GM19372 (cell line): ENCODE measurements around the gene PLA2G2D.

ENCODE experiments used
- ATAC-seq: cut with Tn5 transposase; IDR thresholded peaks from one replicate; pipeline ENCODE4 v1.9.1; 2021; ENCODE audit warnings: mild to moderate bottlenecking, low read depth, moderate library complexity; ENCODE audit not compliant: unreplicated experiment

PLA2G2D gene, protein sequence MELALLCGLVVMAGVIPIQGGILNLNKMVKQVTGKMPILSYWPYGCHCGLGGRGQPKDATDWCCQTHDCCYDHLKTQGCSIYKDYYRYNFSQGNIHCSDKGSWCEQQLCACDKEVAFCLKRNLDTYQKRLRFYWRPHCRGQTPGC

DNA sequence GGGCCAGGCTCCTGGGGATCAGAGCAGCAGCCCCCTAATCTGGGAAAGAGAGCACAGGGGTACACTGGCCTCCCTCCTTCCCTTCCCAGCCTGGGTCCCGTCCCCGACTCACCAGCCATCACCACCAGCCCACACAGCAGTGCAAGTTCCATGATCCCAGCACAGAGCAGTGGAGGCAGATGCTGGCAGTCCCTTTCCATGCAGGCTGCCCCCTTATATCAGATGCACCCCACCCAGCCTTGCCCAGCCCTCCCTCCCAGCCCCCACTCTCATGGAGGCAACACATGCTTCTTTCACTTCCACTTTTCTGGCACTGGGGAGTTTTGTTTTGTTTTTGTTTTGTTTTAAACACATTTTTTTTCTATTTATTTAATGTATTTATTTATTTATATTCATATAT lies at the start of gene PLA2G2D:
TSS of gene PLA2G2D (minus strand) at position 190 of the 400 bp plus-strand sequence. CDS start at position 152, 38 bp downstream.
- ATAC-seq: no peak

DNA sequence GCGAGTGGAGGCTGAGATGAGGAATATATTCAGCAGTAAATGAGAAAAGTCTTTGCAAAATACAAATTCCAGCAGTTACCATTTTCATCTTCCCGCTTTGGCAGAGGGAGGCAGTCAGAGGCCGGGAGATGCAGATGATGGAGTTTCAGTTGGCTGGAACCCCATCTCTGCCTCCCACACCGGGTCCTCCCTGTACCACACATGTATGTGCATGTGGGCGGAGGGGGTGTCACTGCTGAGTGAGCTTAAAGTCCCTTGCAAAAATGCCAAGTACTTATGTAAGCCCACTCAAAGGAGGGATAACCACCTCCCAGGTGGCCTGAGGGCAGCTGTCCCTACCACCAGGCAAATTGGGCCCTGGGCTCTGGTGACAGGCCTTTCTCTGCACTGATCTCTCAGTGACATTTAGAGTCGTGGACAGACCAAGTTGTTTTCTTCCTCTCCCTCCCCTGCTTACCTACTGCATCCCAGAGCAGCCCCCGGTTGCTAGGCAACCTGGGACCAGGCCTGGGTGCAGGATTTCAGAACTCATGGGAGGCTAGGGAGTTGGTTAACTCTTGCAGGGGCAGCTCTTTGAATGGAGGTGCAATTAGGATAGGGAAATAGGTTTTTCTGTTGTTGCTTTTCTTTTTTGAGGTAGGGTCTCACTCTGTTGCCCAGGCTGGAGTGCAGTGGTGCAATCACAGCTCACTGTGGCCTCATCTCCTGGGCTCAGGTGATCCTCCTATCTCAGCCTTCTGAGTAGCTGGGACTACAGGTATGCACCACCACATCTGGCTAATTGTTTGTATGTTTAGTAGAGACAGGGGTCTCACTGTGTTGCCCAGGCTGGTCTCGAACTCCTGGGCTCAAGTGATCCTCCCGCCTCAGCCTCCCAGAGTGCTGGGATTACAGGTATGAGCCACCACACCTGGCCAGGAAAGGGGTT lies 49.5 kb upstream of the PLA2G2D start:
- ATAC-seq: no peak

DNA sequence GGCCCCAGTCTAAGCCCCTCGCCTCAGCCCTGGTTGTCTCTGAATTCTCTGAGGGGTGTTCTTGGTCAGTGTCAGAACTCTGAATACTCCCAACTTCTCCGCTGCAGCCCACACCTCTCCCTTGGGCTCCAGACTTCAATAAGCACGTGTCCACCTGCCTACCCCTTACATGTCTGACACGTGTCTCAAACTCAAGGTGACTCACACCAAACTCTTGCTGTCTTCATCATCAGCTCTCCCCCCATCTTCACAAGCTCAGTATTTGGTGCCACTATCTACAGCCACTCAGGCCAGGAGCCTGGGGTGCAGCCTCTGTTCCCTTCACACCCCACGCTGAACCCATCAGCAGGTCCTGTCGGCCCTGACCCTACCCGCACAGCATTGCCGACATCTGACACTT lies 47.8 kb upstream of the PLA2G2D start:
- no peak for ATAC-seq

DNA sequence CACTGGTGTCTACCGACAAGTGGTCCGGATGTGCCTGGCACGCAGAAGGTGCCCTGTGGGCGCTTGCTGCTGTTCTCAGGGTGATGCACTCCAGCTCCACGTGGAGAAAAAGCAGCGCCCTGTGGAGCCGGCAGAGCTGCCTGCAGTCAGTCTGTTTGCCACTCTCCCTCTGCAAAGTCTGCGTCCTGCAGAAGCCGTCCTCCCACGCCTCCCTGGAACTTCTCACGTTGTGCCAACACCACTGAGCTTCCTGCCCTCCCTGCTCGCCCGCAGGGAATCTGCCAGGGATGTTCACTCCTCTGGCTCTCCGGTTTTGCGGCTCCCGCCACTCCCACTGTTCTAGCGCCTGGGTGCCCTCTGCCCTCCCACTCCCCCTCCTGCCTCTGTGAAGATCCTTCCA lies 46.7 kb upstream of the PLA2G2D start:
- ATAC-seq: no peak

DNA sequence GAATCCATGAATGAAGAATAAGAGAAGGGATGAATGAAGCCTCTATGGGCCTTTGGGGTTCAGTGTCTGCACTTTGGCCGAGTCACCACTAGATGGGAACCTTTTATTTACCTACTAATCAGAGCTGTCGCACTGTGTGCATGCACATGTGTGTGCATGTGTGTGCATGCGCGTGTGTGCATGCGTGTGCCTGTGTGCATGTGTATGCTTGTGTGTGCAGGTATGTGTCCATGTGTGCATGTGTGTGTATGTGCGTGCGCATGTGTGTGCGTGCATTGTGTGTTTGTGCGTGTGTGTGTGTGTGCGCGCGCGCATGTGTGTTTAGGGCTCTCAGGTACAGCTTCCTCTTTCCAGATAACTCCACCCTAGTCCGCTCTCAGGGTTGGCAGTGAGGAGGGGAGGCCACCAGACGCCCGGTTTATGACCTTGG lies 46.2 kb upstream of the PLA2G2D start:
- no peak for ATAC-seq

DNA sequence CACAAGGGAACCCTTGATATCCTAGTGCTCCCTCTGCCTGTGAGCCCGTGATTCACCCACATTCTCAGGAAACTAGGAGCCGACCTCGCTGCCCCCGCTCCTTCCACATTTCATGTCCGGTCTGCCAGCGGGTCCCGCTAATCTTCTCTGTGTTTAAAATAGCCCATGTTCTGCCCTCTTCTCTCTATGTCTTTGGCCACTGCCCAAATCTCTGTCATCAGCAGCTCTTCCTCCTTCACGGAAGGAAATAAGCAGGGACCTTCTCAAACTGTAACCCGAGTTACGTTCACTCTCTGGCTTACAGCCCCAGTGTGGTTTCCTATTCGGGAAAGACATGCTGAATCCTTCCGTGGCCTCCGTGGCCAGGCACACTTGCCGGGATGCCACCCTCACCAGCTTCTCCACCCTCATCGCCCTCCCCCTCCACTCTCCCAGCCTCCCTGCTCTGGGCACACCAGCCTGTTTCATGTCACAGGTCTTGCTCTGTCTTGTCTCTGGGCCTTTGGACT lies 45.4 kb upstream of the PLA2G2D start:
- no peak for ATAC-seq

DNA sequence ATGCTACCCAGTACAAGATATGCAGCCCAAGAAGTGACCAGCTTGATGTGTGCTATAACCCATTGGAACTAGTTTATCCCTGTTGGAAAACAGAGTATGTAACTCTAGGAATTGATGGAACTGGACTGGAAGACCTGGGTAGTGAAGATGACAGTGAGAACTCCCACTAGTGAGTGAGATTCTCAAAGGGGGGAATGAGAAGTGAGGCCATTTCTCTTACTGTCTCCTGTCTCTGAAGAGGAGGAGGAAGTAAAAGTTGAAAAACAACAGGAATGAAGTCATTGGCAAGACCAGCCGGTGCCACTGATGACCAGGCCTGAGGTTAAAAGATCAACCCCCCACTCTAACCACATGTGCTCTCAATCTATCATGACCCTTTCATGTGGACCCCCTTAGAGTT lies 40.7 kb upstream of the PLA2G2D start:
- ATAC-seq: no peak

DNA sequence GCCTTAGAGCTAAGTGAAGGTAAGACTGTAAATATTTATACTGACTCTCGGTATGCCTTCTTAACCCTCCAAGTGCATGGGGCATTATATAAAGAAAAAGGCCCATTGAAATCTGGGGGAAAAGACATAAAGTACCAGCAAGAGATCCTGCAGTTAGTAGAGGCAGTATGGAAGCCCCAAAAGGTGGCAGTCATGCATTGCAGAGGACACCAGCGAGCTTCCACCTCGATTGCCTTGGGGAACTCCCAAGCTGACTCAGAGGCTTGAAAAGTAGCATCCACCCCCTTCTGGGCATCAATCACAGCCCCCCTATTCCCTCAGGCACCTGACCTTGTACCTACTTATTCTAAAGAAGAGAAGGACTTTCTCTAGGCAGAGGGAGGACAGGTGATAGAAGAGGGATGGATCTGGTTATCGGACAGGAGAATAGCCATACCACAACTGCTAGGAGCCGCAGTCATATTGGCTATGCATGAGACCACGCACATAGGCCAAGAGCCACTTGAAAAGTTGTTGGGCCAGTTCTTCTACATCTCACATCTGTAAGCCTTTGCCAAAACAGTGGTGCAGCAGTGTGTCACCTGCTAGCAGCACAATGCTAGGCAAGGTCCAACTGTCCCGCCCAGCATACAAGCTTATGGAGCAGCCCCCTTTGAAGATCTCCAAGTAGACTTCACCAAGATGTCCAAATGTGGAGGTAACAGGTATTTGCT lies 39.2 kb upstream of the PLA2G2D start:
- ATAC-seq: no peak

DNA sequence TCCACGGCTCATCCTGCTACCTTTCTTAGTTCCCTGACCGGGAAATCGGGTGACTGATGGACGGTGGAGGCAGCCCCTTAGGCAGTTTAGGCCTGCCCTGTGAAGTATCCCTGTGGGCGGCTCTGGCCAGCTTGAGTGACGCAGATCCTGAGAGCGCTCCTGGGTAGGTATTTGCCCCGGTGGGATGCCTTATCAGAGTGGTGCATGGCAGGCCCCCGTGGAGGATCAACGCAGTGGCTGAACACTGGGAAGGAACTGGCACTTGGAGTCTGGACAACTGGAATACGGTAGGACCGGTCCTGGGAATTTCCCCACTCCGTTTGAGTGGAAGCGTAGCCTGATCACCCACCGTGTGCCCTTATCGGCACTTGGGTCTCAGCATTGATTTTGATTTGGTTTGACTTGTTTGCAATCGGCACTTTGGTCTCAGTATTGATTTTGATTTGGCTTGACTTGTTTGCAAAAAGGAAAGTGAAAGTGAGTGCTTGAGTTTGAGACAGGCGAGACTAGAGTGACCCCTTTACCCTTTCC lies 35.0 kb upstream of the PLA2G2D start:
- no peak for ATAC-seq

DNA sequence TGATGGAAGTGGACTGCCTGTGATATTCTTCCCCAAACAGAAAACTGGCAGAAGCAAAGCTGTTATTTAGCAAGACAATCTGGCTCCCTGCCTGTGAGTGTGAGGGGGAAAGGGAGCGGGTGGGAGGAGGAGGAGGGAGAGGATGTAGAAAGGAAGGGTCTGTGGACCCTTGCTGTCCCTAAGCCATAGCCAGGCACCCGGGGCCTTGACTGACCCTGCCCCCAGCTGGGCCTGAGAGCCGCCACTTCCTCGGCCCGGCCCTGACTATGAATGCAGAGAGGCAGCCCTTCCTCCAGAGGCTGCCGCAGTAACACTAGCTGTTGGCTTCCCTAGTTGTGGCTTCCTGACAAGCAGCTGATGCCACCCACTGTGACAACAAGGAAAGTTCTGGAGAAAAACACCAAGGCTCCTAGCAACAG lies 33.7 kb upstream of the PLA2G2D start:
- no peak for ATAC-seq

DNA sequence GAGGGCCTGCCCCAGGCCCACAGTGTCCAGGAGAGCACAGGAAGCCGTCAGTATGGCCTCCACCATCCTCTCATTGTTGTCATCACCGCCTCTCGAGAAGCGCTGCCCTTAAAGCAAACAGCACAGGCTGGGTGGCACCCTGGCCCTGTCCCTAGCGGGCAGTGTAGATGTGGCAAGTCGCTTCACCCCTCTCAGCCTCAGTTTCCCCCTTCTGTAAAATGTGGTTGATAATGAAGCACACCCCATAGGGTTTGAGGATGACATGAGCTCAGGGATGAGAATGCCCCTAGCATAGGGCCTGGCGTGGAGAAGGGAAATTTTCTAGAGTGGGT lies 33.2 kb upstream of the PLA2G2D start:
- ATAC-seq: no peak

DNA sequence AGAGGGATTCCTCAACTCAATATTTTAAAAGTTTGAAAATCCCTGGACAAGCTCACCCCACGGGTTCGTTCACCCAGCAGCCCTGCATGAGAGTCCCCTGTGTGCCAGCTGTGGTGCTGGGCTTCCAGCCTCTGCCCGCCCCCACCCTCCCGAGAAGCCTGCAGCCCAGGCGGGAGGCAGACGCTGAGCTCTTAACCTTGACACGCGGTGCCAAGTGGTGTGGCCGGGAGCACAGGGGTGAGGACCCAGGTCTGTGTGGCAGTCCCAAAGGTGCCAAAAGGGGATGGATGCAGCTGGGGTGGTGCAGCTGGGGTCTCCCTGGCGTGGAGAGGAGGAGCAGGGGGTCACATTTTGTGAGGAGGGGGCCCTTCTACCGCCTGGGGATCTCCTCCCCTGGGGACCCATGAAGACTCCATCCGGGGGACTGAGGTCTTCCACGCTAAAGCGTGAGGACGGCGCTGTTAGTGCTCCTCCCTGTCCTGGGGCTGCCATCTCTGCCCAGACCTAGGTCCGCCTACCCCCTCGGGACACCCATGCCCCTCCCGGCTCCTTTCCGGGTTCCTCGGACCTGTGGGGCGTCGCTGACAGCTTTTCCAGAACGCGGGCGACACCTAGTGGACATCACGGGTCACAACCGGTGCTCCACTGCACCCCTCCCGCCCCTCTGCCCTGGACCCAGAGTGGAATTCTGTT lies 32.7 kb upstream of the PLA2G2D start:
- peak; percentile 81 for ATAC-seq

DNA sequence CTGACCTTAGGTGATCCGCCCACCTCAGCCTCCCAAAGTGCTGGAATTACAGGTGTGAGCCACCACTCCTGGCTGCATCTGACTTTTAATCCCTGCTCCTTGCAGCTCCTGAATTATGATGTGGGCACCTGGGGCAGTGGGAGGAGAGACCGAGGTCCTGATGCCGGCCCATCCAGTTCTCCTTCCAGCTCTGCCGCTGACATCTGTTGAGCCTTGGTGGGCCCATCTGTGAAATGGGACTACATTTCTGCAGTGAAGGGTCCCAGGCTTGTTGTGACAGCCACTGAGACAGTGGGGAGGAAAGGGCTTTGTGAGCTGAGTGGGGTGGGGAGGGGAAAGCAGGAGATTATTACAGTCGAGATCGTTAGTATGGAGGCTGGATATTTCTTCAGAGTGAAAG lies 31.6 kb upstream of the PLA2G2D start:
- ATAC-seq: no peak

DNA sequence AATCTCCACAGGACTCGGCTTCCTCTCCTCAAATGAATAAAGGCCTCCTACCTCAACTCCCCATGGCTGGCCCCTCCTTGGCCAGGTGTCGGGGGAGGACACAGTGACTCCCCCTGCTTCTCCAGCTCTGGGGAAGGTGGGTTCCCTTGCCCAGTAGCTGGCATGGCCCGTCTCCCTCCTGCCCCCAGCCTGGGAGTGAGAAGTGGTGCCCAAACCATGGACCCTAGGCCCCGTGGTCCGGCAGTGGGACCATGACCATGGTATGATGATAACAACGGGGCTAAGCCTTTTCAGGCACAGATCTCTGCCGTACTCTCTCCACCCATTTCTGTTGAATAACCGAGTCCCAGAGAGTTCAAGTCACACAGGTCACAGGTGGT lies 31.0 kb upstream of the PLA2G2D start:
- no peak for ATAC-seq

DNA sequence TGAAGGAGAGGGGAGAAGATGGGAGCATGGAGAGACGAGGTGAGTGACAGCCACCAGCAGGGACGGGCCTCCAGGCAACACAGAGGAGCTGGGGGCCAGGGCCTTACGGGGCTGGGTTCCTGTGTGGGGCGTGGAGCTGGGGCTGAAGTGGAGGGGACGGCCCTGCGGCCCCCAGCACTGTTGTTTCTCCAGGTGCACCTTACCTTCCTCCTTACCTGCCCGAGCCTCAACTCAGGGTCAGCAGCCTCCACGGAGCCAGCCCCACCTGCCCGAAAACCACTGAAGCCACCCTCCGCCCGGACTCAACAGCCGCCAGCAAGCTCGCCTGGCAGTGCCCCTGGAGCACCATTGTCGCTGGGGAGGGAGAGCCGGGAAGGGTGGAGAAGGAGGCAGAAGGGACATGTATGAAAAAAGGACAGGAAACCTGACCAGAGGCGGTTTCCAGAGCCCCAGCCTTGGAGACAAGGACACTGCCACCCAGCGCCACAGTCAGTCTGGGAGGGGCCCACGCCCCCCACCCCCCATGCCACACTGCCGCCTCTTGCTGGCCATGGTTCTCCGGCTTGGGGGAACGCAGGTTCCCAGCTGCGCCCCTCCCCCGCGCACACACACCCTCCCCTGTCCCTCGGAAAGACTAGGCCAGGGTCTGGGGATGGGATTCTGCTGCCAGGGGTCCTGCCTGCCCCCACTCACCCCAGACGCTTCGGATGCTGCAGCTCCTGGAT lies 30.4 kb upstream of the PLA2G2D start:
- no peak for ATAC-seq

DNA sequence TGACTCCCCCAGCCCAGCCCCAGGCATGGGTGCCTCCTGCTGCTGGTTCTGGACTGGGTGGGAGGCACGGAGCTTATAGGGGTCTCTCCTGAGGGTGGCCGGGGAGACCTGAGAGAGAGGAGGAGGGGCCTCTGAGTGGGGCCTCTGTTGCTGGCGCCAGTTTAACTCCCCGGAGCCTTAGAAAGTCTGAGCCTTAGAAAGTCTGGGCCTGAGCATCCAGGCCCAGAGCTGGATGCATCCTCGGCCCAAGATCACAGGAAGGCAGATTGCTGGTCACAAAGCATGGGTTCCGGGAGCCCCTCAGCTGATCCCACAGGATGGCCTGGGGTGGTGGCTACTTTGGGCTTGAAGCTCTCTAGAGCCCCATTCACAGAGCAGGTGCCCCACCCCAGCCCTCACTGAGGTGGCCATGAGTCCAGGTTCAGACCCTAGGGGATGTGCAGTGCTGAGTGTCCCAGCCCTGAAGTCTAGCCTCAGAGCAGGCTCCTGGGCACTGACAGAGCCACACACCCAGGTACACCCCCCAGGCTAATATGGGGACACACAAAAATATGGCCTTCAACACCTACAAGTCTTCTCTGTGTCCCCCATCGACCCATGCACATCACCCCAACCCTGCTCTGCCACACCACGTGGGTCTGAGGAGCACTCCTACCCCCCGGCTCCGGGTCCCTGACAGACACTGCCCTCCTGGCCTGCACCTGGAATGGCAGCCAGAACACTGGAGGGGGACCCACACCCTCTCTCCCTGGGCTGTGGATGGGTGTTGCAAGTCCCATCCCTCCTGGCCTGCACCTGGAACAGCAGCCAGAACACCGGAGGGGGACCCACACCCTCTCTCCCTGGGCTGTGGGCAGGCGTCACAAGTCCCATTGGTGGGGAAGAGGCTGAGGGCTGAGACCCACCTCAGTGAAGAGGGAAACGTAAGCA lies 29.5 kb upstream of the PLA2G2D start:
- ATAC-seq: no peak

DNA sequence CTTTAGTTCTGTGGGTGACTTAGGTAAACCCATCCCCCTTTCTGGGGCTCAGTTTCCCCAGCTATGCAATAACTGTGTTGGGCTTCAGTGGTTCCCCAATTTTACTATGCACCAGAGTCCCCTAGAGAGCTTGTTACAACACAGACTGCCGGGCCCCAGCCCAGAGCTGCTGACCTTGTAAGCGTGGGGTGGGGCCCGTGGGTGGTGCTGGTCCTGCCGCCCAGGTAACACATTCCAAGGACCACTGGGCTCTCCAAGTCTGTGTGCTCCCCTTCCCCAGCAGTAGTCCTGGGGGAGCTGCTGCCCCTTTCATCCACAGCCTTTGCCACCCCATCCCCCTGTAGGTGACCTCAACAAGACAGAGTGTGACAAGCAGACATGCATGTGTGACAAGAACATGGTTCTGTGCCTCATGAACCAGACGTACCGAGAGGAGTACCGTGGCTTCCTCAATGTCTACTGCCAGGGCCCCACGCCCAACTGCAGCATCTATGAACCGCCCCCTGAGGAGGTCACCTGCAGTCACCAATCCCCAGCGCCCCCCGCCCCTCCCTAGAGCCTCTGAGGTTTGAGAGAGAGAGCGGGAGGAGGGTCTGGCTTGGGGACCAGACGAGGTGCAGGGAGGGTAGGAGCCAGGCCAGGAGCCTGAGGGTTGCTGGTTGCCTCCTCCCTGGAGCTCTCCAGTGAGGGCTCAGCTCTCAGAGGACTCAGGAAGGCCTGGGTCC lies 28.7 kb upstream of the PLA2G2D start:
- no peak for ATAC-seq
